K562 (cell line): ENCODE results near the gene C10orf105. TPM values are rescaled to one million over a fixed set of nuclear protein-coding genes. Genes with fewer than 3 reads are reported as not detected.

Source experiments
- ATAC-seq: fragments of 200-7000 bp; cut with Tn5 transposase; 3 replicates; pipeline ENCODE4 v1.9.1; 2020; ENCODE audit warnings: moderate library complexity
- BruUV-seq: library from RNA; stranded (reverse); fragments of 400-500 nt; replicated peaks from 2 replicates; lab custom pipeline; 2021; lab: Mats Ljungman, UMichigan
- CTCF ChIA-PET: fragments of 300-600 bp; formaldehyde crosslinking; extraction: SDS; loops from one replicate; lab custom pipeline; 2021; ENCODE audit warnings: low intra/inter-chr PET ratio; lab: Yijun Ruan, JAX
- POLR2A ChIA-PET: fragments of 300-600, 350-650 bp; sonication (Branson Sonifier 250); formaldehyde crosslinking; extraction: SDS; loops from one replicate; lab custom pipeline; 2021; ENCODE audit warnings: antibody characterized with exemption, inconsistent platforms; lab: Yijun Ruan, JAX
- DNase-seq, 4 experiments: peaks; one replicate each; pipeline versions ENCODE4 v3.0.0 to v3.0.0-alpha.2; 2011 to 2018; ENCODE audit warnings: low spot score in 3 of 4, mixed read lengths in 3 of 4; ENCODE audit errors: extremely low read depth in 1 of 4
- FAIRE-seq: peaks from 2 replicates; lab custom pipeline; 2011; peaks lifted over from hg19 to GRCh38; lab: Jason Lieb, UNC
- H2AFZ ChIP-seq: 2 replicates; pipeline ENCODE4 v1.6.0; 2011; ENCODE audit warnings: low read depth, low read length, control low read depth, inconsistent platforms
- H3K27ac ChIP-seq: fragments of 200-600 bp; 3 replicates; pipeline ENCODE4 v1.8.0; 2011; ENCODE audit warnings: low read depth, mild to moderate bottlenecking, control low read depth, inconsistent platforms, low read length, moderate library complexity, mixed read lengths; ENCODE audit errors: extremely low read depth
- H3K27me3 ChIP-seq, 2 experiments: fragments of 300-600 bp in 1 of 2; 2 replicates in 1 of 2; 3 replicates in 1 of 2; pipeline versions ENCODE4 v1.6.0 to v1.8.0; 2011; ENCODE audit warnings: inconsistent platforms in 2 of 2, low read length in 2 of 2, mild to moderate bottlenecking in 1 of 2, mixed read lengths in 1 of 2, moderate library complexity in 1 of 2; ENCODE audit not compliant: control insufficient read depth in 2 of 2, insufficient read depth in 2 of 2
- H3K36me3 ChIP-seq: fragments of 300-600 bp; 3 replicates; pipeline ENCODE4 v1.8.0; 2011; ENCODE audit warnings: mild to moderate bottlenecking, low read length, inconsistent platforms; ENCODE audit not compliant: control insufficient read depth, insufficient read depth
- H3K4me1 ChIP-seq, 2 experiments: fragments of 200-600 bp in 1 of 2; replicated peaks in 1 of 2; 2 replicates in 1 of 2; 3 replicates in 1 of 2; pipeline versions ENCODE4 v1.5.1 to v1.8.0; 2011; ENCODE audit warnings: inconsistent platforms in 2 of 2, low read length in 2 of 2, mild to moderate bottlenecking in 1 of 2, mixed read lengths in 1 of 2, moderate library complexity in 1 of 2; ENCODE audit not compliant: control insufficient read depth in 2 of 2, insufficient read depth in 2 of 2
- H3K4me2 ChIP-seq: 2 replicates; pipeline ENCODE4 v1.6.1; 2011; ENCODE audit warnings: low read length, control low read depth, inconsistent platforms, mixed read lengths; ENCODE audit not compliant: insufficient read depth
- H3K4me3 ChIP-seq: fragments of 200-600 bp; sonication (generic), shearing (Covaris generic); 2 replicates; pipeline ENCODE4 v1.5.1; 2016; ENCODE audit warnings: control low read depth, inconsistent platforms
- H3K79me2 ChIP-seq: fragments of 200-600 bp; 3 replicates; pipeline ENCODE4 v1.8.0; 2011; ENCODE audit warnings: low read length, inconsistent platforms; ENCODE audit not compliant: control insufficient read depth, insufficient read depth
- H3K9ac ChIP-seq, 2 experiments: 2 replicates each; pipeline versions ENCODE4 v1.6.0 to v1.6.1; 2011; ENCODE audit warnings: low read depth in 2 of 2, low read length in 2 of 2, control low read depth in 1 of 2, inconsistent platforms in 1 of 2, mild to moderate bottlenecking in 1 of 2, mixed read lengths in 1 of 2; ENCODE audit not compliant: insufficient read depth in 1 of 2
- H3K9me1 ChIP-seq: one replicate; pipeline ENCODE4 v1.6.0; 2011; ENCODE audit warnings: inconsistent platforms, mild to moderate bottlenecking, low read length, moderate library complexity; ENCODE audit not compliant: control insufficient read depth, insufficient read depth
- H3K9me3 ChIP-seq: replicated peaks from 2 replicates; pipeline ENCODE4 v1.5.1; 2011; ENCODE audit warnings: low read depth, low read length, inconsistent platforms; ENCODE audit not compliant: control insufficient read depth, insufficient read depth
- H4K20me1 ChIP-seq: replicated peaks from 2 replicates; pipeline ENCODE4 v1.6.1; 2011; ENCODE audit warnings: low read length, inconsistent platforms, mixed read lengths; ENCODE audit not compliant: control insufficient read depth, insufficient read depth
- ATF1 ChIP-seq, 2 experiments: fragments of 450-650 bp in 1 of 2; IDR thresholded peaks; 2 replicates each; pipeline ENCODE4 v1.6.1; 2016; ENCODE audit warnings: missing compliant biosample characterization in 1 of 2, missing genetic modification characterization in 1 of 2
- BRD9 ChIP-seq: fragments of 450-650 bp; IDR thresholded peaks from 2 replicates; pipeline ENCODE4 v1.6.1; 2018; ENCODE audit warnings: low read depth; ENCODE audit not compliant: partially characterized antibody
- GABPA ChIP-seq: fragments of 200-800 bp; sonication (Bioruptor generic); conservative IDR thresholded peaks from 2 replicates; pipeline ENCODE4 v1.6.1; 2016; ENCODE audit warnings: low read depth, missing genetic modification characterization, missing compliant biosample characterization
- POLR3A ChIP-seq: IDR thresholded peaks from 2 replicates; pipeline ENCODE4 v1.6.1; 2011; ENCODE audit warnings: borderline replicate concordance, mild to moderate bottlenecking, moderate library complexity; ENCODE audit not compliant: insufficient read length, insufficient read depth; ENCODE audit errors: extremely low read depth
- RBFOX2 ChIP-seq: fragments of 200-400 bp; formaldehyde crosslinking; IDR thresholded peaks from 2 replicates; pipeline ENCODE4 v1.6.1; 2017; ENCODE audit warnings: low read depth, mild to moderate bottlenecking, low read length, moderate library complexity
- SMAD4 ChIP-seq: fragments of 250-450 bp; sonication (Bioruptor Pico); conservative IDR thresholded peaks from 2 replicates; pipeline ENCODE4 v1.8.0; 2021; ENCODE audit warnings: inconsistent platforms, mild to moderate bottlenecking, moderate library complexity
- ZBTB11 ChIP-seq, 3 experiments: fragments of 200-800 bp in 1 of 3; fragments of 250-450 bp in 1 of 3; fragments of 450-650 bp in 1 of 3; sonication (Bioruptor Pico) in 1 of 3; sonication (Bioruptor generic) in 1 of 3; formaldehyde crosslinking in 1 of 3; IDR thresholded peaks; 2 replicates each; pipeline versions ENCODE4 v1.6.1 to v1.8.0; 2016 to 2022; ENCODE audit warnings: mild to moderate bottlenecking in 2 of 3, missing genetic modification characterization in 2 of 3, missing compliant biosample characterization in 1 of 3, moderate library complexity in 1 of 3
- ZNF134 ChIP-seq: fragments of 250-450 bp; sonication (Bioruptor Pico); conservative IDR thresholded peaks from 2 replicates; pipeline ENCODE4 v1.4.0; 2020
- ZNF41 ChIP-seq: fragments of 250-450 bp; sonication (Bioruptor Pico); conservative IDR thresholded peaks from 2 replicates; pipeline ENCODE4 v1.4.0; 2020; ENCODE audit warnings: mild to moderate bottlenecking
- ZNF707 ChIP-seq: fragments of 250-450 bp; sonication (Bioruptor Pico); conservative IDR thresholded peaks from 2 replicates; pipeline ENCODE4 v1.8.0; 2022; ENCODE audit warnings: inconsistent platforms, mild to moderate bottlenecking, moderate library complexity
- WGBS: fragments of 100-300 bp; shearing (Covaris generic); methylation state at CpG from one replicate; pipeline ENCODE4 v1.1.6; 2016; ENCODE audit warnings: low coverage, mixed read lengths; ENCODE audit not compliant: insufficient coverage; ENCODE audit errors: missing lambda C conversion rate; 5-methylcytosine and 5-hydroxymethylcytosine counted together
- in situ Hi-C: fragments of 300-500 bp; cut with MboI; formaldehyde crosslinking; loops from 4 replicates; pipeline ENCODE4 v1.15.0; 2018; ENCODE audit warnings: inconsistent platforms, mixed read lengths
- intact Hi-C: fragments of 100-400 bp; cut with micrococcal nuclease; formaldehyde crosslinking; loops from 2 replicates; pipeline ENCODE4 v1.14.2; 2022
- polyA plus RNA-seq, 8 experiments: library from polyadenylated mRNA; depleted of rRNA in 4 of 8; stranded (reverse) in 5 of 8; unstranded in 3 of 8; fragments of >200 nt; fragmentation: Nextera tagmentation in 2 of 8; fragmentation: Illumina TruSeq in 1 of 8; extraction: Ambion mirVana in 2 of 8; extraction: Trizol in 1 of 8; gene quantifications; 2 replicates each; pipeline versions ENCODE4 v1.2.1 to v1.2.3, GENCODE V29; 2011 to 2014; ENCODE audit warnings: inconsistent platforms in 1 of 8, missing spikeins in 1 of 8
- total RNA-seq, 7 experiments: library from RNA; depleted of rRNA in 6 of 7; stranded (reverse); fragments of >200 nt in 6 of 7; fragmentation: Illumina TruSeq in 2 of 7; extraction: Trizol in 2 of 7; gene quantifications; 2 replicates each; pipeline versions ENCODE4 v1.2.1 to v1.2.3, GENCODE V29; 2011 to 2021; ENCODE audit warnings: low replicate concordance in 1 of 7
- TF ChIP-seq, protein P1 (sequence below), 3 experiments: IDR thresholded peaks in 2 of 3; conservative IDR thresholded peaks in 1 of 3; 2 replicates each; pipeline ENCODE4 v1.5.1; 2011 to 2012; ENCODE audit warnings: low read length in 3 of 3, mild to moderate bottlenecking in 3 of 3, control low read depth in 2 of 3, improper control_type of control experiment in 1 of 3, inconsistent platforms in 1 of 3, low read depth in 1 of 3, mixed read lengths in 1 of 3, moderate library complexity in 1 of 3; ENCODE audit not compliant: insufficient read depth in 2 of 3
- TF ChIP-seq, protein P2 (sequence below): sonication (generic); formaldehyde crosslinking; IDR thresholded peaks from 2 replicates; pipeline ENCODE4 v1.8.0; 2022; ENCODE audit warnings: mild to moderate bottlenecking, missing genetic modification reagents

Gene C10orf105
- total and polyA plus RNA-seq, 9 of the 15 experiments (the other 6 are each of a cell fraction or from before 2014, with no cell fraction given), result 0.03 to 0.25 (median 0.04) TPM; not detected in 3

DNA sequence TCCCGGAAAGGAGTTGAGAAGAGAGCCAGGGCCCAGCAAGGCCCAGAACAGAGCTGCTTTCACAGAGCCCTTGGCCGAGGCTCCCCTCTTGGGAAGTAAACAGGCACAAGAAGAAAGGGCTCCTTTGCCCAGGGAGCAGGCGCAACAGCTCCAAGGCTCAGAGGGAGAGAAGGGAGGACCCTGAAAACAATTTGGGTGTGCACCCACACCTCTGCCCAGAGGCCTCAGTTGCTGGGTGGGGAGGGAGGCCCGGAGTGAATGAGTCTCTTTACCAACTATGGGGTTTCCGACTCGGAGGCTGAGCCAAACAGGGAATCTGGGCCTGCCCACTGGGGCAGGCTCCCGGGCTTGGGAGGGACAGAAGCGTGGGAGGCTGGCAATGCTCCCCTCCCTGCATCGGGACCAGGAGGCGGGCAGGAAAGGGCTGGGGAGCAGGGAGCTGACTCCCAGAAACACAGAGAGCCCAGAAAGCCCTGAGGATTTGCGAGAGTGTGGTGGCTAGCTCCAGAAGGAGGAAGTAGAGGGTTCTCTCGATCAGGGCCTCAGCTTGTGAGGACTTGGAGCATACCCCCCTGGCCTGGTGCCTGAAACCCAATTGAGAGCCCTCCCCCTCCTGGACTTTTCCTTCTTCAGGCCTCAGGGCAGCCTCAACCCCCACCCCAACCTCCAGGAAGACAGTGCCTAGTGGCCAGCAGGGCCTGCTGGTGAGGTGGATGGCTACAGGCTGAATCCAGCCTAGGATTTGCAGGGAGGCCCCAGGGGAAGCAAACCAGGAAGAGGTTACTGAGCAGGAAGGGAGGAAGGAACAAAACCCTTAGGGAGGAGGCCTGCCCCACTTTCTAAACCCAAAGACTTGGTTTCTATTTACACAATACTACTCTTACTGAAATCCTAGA, 6.2 kb downstream of the C10orf105 start:
- Histone ChIP-seq H3K4me2 (no peak overlapping the region), H3K9ac (peak overlapping the region; percentile 49 to 88; a peak in 3 of 4 replicates), H3K27me3 (no peaks in the 10 kb centered on the region), H3K9me1 (no peaks in the 10 kb centered on the region), H3K9me3 (no peaks in the 10 kb centered on the region), H3K79me2 (no peaks in the 10 kb centered on the region), H3K4me1 (peaks cover 24 to 53% of the 10 kb centered on the region in 2 experiments), H4K20me1 (no peaks in the 10 kb centered on the region), H3K27ac (peak overlapping the region; percentile 73), H2AFZ (peak overlapping the region; percentile 91), H3K36me3 (no peaks in the 10 kb centered on the region), H3K4me3 (no peak overlapping the region)
- peak; percentile 77 for FAIRE-seq
- ATAC-seq, result peak; percentile 58
- intact Hi-C loops (loop anchor here (1.0 kb wide), 1 partner anchor 33 kb away; no protein-coding TSS in a partner anchor), in situ Hi-C loops (loop anchor here (5.0 kb wide), 1 partner anchor 99 kb away; no protein-coding TSS in a partner anchor)
- ChIA-PET CTCF (interaction anchor here (0.5 to 0.6 kb wide), 3 partner anchors 350 to 1145 kb away, joined by 3 read pairs; no protein-coding TSS in a partner anchor), POLR2A (interaction anchor here (0.6 to 2.6 kb wide), 5 partner anchors 13 to 94 kb away, joined by 3 to 6 read pairs (median 3); no protein-coding TSS in a partner anchor)
- 53% methylated on average over 11 of the region's 12 CpGs for WGBS
- no TSS peak for BruUV-seq
- peak in 3 of 4 experiments; percentile 44 to 64 (median 63) for DNase-seq
- TF ChIP-seq ZNF41 (CRISPR knock-in tag) (peak; percentile 31; the same call in 1 of the 2 replicates), RBFOX2 (peak; percentile 28; the same call in 1 of the 2 replicates), POLR3A (no peak), ZNF134 (CRISPR knock-in tag) (0 out of 2 replicates have a peak, but pooled peaks have one; percentile 14), BRD9 (peak; percentile 31), ATF1 (CRISPR knock-in tag; IDR thresholded peaks at IDR 0.05) (no peak), ATF1 (tag; IDR thresholded peaks at IDR 0.05) (peak; percentile 43; the same call in 1 of the 2 replicates), ZBTB11 (CRISPR knock-in tag; IDR thresholded peaks at IDR 0.05) (peak in 1 of 3 experiments; percentile 60; a peak in 2 of 6 replicates), ZNF707 (CRISPR knock-in tag) (no peak), GABPA (tag) (0 out of 2 replicates have a peak, but pooled peaks have one; percentile 17), SMAD4 (CRISPR knock-in tag) (peak; percentile 12; the same call in 1 of the 2 replicates)
- TF ChIP-seq, protein P1, sequence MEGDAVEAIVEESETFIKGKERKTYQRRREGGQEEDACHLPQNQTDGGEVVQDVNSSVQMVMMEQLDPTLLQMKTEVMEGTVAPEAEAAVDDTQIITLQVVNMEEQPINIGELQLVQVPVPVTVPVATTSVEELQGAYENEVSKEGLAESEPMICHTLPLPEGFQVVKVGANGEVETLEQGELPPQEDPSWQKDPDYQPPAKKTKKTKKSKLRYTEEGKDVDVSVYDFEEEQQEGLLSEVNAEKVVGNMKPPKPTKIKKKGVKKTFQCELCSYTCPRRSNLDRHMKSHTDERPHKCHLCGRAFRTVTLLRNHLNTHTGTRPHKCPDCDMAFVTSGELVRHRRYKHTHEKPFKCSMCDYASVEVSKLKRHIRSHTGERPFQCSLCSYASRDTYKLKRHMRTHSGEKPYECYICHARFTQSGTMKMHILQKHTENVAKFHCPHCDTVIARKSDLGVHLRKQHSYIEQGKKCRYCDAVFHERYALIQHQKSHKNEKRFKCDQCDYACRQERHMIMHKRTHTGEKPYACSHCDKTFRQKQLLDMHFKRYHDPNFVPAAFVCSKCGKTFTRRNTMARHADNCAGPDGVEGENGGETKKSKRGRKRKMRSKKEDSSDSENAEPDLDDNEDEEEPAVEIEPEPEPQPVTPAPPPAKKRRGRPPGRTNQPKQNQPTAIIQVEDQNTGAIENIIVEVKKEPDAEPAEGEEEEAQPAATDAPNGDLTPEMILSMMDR (IDR thresholded peaks at IDR 0.05 in 2 of 3, conservative IDR thresholded peaks at IDR 0.05 in 1 of 3; ENCODE audit: insufficient read depth in 2 of 3, low read depth in 1 of 3, low read length in 3 of 3), result peak in 1 of 3 experiments; percentile 11; a peak in 1 of 6 replicates
- TF ChIP-seq, protein P2, sequence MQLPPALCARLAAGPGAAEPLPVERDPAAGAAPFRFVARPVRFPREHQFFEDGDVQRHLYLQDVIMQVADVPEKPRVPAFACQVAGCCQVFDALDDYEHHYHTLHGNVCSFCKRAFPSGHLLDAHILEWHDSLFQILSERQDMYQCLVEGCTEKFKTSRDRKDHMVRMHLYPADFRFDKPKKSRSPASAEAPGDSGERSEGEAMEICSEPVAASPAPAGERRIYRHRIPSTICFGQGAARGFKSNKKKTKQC (CRISPR knock-in tag), result no peak
